Fibroblast of the aortic adventitia (primary cell): ENCODE measurements around the gene ELOVL7. TPM values are rescaled to one million over a fixed set of nuclear protein-coding genes. Genes with fewer than 3 reads are reported as not detected.
"Not testable (repeated sequence)": the region's sequence is repeated elsewhere in the genome, so short reads cannot be mapped to it uniquely, and the experiment has no call there.

Source experiments
- DNase-seq: peaks from one replicate; pipeline ENCODE4 v3.0.0-alpha.2; 2010; ENCODE audit warnings: low read depth
- H3K4me3 ChIP-seq: 2 replicates; pipeline ENCODE4 v1.5.1; 2011; ENCODE audit warnings: low read depth, mild to moderate bottlenecking, control low read depth, low read length, moderate library complexity
- CTCF ChIP-seq: IDR thresholded peaks from 2 replicates; pipeline ENCODE4 v1.5.1; 2011; ENCODE audit warnings: mild to moderate bottlenecking, low read length, control low read depth, inconsistent platforms; ENCODE audit not compliant: insufficient read depth
- total RNA-seq: library from RNA; depleted of rRNA; stranded (reverse); fragments of >200 nt; gene quantifications from 2 replicates; pipeline ENCODE4 v1.2.3, GENCODE V29; 2012; ENCODE audit warnings: low replicate concordance

ELOVL7 gene
- total RNA-seq, 1 donor, result 0.18 TPM

- H3K4me3 ChIP-seq, result no peak overlapping the region
- DNase-seq, result no peak
- no peak for TF ChIP-seq CTCF
These were observed 121.7 kb downstream of the ELOVL7 start for GRCh38 chr5:60722416-60722815.

- no peak for TF ChIP-seq CTCF
- H3K4me3 ChIP-seq, result no peak overlapping the region
- no peak for DNase-seq
These were observed 124.7 kb downstream of the ELOVL7 start for GRCh38 chr5:60719329-60719728.

- TF ChIP-seq CTCF, result no peak
- no peak overlapping the region for H3K4me3 ChIP-seq
- no peak for DNase-seq
These were observed 125.7 kb downstream of the ELOVL7 start for GRCh38 chr5:60718166-60718892.

- not testable (repeated sequence) for H3K4me3 ChIP-seq, DNase-seq
These were observed 128.7 kb downstream of the ELOVL7 start for GRCh38 chr5:60715201-60715928.

GRCh38 chr5:60712950-60713349, 131.1 kb downstream of the ELOVL7 start:
- H3K4me3 ChIP-seq, result no peak overlapping the region
- TF ChIP-seq CTCF, result no peak
- DNase-seq, result no peak

- H3K4me3 ChIP-seq, DNase-seq: not testable (repeated sequence)
These were observed 132.2 kb downstream of the ELOVL7 start for GRCh38 chr5:60711892-60712291.

GRCh38 chr5:60710362-60710761, 133.7 kb downstream of the ELOVL7 start:
- no peak for DNase-seq
- TF ChIP-seq CTCF, result no peak
- no peak overlapping the region for H3K4me3 ChIP-seq

GRCh38 chr5:60705144-60705543, 138.9 kb downstream of the ELOVL7 start:
- TF ChIP-seq CTCF, result no peak
- no peak overlapping the region for H3K4me3 ChIP-seq
- no peak for DNase-seq
